GM18858 (cell line): ENCODE data around the gene SHROOM2.

Experiments
- ATAC-seq: cut with Tn5 transposase; IDR thresholded peaks from one replicate; pipeline ENCODE4 v1.9.1; 2021; ENCODE audit not compliant: unreplicated experiment

Gene SHROOM2

DNA sequence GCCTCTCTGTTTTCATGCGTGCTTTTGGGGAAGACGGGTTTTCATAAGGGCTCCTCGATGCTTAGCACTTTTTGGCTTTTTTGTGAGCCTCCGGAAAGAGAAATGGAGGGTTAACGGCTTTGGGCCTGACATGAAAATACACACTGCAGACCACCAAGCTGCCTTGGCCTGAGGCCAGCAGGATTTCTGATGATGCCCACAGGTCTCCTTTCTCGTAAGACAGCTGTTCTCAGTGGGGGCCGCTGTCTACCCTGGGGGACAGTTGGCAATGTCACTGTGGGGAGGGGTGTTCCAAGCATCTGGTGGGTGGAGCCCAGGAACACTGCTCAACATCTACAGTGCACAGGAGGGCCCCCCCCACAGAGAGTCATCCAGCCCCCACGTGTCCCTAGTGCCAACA lies 151.5 kb downstream of the SHROOM2 start:
- no peak for ATAC-seq

DNA sequence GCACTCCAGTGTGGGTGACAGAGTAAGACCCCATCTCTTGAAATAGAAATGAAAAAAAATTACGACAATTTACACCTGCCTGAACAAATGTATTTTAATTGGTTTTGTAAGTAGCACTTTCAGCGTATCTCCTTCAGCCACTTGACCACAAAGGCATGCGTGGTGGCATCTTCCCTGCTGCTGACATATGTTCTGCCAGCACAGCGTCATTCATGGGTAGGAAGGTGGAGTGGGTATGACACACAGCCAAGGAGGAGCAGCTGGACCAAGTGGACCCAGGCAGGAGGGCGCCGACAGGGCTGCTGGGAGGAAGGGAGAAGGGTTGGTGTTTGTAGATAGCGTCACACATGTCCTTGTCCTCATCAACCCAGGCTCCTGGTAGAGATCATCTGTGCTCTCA lies 152.3 kb downstream of the SHROOM2 start:
- no peak for ATAC-seq

DNA sequence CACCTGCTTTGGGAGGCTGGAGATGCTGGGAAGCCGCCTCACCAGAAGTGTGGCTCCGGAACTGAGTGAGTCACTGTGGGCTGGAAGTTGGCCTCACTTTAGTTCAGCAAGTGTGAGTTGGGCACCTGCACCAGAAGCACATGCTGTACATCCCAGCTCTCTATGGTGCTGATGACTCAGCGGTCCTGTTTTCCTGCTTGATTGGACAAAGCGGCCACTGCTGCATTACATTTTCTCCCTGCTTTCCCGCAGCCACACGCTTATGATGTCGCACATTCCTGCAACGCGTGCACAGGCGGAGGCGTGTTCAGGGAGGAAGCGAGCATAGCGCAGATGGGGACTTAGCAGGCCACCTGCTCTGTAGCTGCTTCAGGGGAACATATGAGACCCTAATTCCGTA lies 154.2 kb downstream of the SHROOM2 start:
- no peak for ATAC-seq

DNA sequence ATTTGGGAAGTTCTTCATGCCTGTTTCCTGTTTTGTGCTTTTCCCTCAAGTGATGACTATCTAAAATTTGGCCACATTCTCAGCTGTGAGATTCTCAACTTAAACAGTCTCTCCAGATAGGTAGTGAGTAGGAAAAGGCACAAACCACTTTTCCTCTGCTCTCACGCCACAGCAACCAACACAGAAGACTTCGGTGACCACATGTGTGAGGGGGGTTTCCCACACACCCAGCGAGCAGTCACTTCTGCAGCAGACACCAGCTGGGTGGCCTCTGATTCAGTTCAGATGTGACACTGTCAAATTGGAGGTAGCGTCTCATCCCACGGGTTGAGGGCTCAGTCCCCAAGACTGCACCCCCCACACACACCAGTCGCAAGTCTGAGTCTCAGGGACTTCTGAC lies 155.9 kb downstream of the SHROOM2 start:
- ATAC-seq: peak; percentile 98

DNA sequence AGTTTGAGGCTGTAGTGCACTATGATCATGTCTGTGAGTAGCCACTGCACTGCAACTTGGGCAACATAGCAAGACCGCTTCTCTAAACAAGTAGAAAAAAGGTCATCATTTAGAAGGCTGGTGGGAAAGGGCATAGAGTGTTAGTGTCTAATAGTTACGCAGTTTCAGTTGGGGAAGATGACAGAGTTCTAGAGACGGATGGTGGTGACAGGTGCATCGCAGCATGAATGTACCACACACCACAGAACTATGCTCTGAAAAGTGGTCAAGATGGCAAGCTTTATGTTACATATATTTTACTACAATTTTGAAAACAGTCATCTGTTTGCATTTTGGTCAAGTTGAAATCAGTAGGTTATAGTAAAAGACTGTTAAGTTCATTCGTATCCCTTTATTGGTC lies 157.2 kb downstream of the SHROOM2 start:
- ATAC-seq: no peak

DNA sequence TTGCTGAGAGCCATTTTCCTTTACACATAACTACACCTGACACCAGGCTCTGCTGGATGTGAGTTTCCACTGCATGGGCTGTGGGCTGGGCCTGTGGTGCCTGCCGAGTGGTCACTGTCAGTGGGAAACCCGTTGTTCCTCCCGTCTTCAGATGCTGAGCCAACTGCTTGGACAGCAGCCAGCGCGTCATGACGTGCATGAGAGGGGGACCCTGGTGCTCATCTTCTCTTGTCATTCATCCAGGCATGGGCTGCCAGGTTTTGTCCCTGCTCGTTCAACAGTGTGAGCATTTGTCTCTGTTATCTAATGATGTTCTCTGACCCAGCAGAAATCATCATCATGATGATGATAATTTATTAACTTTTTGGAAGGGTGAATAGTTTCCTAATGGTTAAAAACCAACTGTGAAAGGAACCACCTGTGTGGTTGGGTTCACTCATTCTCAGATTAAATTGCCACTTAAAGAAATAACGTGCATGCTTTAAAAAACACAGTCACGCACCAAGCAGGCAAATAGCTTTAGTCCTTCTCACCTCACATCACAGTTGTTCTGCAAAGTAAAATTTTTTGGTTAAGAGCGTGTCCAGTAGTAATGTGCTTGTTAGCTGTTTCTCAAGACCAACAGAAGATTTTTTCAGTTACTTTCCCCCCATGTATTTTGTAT lies 161.0 kb downstream of the SHROOM2 start:
- no peak for ATAC-seq

DNA sequence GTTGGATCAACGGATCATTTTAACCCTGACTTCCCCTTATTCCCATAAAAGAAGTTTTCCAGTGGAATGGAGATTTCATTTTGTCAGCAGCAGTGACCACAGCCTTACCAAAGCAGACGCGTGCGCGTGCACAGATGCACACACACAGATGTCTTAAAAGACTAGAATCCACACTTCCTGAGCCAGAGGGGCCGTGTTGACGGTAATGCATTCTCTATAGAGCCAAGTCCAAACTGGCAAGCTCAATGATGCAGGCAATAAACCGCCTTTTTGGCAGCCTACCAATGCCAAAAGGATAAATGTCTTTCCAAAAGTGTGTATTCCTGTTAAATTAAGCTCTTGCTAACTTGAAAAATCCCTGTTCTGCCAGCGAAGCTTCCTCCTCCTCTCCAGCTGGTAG lies 162.2 kb downstream of the SHROOM2 start:
- no peak for ATAC-seq

DNA sequence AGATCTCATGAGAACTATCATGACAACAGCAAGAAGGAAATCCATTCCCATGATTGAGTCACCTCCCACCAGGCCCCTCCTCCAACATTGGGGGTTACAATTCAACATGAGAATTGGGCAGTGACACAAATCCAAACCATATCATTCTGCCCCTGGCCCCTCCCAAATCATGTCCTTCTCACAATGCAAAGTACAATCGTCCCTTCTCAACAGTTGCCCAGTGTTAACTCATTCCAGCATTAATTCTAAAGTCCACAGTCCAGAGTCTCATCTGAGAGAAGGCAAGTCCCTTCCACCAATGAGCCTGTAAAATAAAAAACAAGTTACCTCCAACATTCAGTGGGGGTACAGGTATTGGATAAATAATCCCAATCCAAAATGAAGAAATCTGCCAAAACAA lies 166.1 kb downstream of the SHROOM2 start:
- ATAC-seq: no peak

DNA sequence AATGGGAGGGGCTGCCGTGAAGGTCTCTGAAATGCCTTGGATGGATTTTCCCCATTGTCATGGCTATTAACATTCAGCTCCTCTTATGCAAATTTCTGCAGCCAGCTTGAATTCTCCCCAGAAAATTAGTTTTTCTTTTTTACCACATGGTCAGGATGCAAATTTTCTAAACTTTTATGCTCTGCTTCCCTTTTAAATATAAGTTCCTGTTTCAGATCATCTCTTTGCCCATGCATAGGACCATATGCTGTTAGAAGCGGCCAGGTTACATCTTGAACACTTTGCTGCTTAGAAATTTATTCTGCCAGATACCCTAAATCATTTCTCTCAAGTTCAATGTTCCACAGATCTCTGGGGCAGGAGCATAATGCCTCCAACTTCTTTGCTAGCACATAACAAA lies 167.2 kb downstream of the SHROOM2 start:
- ATAC-seq: no peak

DNA sequence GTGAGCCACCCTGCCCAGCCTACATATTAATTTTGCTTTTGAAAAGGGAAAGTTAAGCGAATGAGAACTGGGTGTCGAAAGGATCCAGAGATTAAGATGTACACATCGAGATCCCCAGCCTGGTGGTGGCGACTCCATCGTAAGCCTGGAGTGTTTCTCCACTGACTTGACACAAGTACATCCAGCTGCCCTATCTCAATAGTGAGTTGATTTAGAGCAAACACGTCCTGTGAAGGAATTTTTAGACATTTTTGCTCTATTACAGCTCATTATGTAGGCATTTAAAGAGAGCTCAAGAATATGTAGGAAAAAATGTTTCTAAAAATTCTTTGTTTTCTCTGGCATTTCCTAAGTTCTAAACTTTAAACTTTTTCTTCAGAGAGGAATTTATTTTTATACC lies 169.3 kb downstream of the SHROOM2 start:
- ATAC-seq: no peak

DNA sequence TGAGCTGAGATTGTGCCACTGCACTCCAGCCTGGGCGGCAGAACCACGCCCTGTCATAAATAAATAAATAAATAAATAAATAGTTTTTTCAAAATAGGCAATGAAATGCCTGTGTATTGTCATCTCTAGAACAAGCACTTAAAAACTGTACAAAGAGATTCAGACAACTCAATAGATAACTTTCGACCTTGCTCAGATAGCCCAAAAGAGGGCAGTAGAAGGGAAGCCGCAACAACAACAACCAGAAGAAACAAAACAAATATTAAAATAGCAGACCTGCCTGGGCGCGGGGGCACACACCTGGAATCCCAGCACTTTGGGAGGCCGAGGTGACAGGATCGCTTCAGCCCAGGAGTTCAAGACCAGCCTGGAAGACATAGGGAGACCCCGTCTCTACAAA lies 171.5 kb downstream of the SHROOM2 start:
- ATAC-seq: no peak

DNA sequence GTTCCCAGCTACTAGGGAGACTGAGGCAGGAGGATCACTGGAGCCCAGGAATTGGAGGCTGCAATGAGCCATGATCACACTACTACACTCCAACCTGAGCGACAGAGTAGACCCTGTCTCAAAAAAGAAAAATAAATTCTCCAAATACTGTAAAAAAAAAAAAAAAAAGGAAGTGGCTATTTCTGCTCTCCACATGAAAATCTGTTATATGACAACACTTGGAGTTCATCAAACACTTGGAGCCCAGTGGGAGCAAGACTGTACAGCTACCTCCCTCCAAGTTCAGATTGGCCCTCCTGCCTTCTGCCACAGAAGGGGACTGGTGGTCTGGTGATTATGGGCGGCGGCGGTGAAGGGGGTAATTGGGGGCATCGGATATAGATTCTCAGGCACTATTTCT lies 172.0 kb downstream of the SHROOM2 start:
- no peak for ATAC-seq

DNA sequence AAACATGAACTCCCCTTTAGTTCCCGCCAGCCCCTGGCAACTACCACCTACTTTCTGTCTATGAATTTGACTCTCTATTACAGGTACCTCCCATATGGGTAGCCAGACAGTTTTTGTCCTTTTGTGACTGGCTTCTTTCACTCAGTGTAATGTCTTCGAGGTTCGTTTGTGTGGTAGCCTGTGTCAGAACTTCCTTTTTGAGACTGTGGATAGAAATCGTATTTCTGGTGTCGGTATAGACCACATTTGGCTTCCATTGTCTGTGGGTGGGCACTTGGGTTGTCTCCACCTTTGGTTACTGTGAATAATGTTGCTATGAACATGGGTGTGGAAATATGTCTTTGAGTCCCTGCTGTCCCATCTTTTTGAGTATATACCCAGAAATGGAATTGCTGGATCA lies 175.5 kb downstream of the SHROOM2 start:
- ATAC-seq: no peak

DNA sequence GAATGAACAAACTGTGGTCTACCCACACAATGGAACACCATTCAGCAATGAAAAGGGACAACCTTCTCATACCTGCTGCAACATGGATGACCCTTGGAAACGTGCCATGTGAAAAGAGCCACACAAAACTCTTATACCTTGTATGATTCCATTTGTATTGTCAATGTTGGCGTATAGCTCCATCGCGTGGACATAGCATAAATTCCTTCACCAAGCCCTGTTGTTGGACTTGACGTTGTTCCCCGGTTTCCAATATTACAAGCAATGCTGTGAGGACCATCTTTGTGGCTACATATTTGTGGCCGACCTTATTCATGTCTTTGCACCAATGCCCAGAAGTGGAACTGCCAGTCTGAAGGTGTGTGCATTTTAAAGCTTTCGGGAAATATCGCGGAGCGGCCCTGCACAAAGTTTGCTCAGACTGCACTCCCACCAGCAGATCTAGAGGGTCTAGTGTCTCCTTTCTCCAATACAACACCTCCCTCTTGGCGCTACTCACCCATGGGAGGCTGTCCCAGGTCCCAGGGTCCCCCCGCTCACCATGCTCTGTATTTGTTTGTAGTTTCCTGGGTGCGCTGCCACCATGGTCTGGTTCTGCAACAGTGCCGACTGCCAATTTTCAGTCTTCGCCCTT lies 180.7 kb downstream of the SHROOM2 start, which contains the start of gene CLDN34:
Gene CLDN34 (plus strand): TSS at position 584 of the 634 bp plus-strand sequence. CDS start 0 bp downstream, at position 584.
- no peak for ATAC-seq

DNA sequence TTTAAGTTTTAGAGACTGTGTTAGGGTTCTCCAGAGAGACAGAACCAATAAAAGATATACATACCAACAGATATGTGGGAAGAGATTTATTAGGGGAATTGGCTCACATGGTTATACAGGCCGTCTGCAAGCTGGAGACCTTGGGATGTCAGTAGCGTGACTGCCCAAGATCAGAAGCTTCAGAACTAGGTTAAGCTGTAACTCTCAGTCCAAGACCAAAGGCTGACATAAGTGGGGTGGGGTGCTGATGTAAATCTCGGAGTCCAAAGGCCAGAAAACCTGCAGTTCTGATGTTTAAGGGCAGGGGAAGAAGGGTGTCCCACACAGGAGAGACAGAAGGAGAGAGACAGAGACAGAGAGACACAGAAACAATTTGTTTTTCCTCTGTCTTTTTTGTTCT lies 191.4 kb downstream of the SHROOM2 start:
- ATAC-seq: no peak

DNA sequence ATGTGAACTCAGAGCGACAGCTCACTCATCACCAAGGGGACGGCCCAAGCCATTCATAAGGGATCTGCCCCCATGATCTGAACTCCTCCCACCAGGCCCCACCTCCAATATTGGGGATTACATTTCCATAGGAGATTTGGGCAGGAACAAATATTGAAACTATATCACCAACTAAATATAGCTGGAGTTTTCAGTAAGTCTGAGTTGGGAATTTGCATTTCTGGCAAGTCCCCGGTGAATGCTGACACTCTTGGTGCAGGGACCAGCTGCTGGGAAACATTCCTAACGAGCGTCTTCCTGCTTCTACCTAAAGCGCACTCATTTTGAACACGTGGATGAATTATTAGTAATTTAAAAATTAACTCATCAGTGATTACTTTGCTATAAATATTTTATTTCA lies 194.2 kb downstream of the SHROOM2 start:
- no peak for ATAC-seq

DNA sequence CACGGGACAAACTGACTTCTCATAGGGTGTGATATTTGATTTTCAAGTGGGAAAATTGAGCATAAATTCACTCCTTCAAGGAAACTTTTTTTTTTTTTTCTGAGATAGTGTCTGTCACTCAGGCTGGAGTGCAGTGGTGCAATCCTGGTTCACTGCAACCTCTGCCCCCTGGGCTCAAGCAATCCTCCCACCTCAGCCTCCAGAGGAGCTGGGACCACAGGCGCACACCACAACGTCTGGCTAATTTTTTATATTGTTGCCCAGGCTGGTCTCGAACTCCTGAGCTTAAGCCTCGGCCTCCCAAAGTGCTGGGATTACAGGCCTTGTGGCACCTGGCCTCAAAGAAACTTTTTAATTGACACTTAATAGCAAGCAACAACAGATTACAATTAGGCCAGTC lies 194.7 kb downstream of the SHROOM2 start:
- no peak for ATAC-seq

DNA sequence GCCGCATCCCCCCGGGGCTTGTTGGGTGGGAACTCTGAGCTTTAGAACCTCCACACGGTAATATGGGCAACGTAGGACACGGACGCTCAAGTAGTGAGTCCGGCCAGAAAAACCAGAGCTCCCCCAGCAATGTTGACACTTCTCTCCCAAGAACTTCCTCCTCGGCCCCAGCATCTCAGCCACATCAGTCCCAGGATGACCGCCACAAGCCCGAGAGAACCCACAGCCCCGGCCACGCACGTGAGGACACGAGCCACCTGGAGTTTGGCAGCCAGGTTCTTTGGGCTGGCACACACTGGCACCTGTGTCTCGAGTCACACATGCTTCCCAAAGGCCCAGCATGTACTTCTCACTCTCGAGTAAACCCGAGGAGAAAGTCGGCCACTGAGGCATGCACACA lies 197.2 kb downstream of the SHROOM2 start:
- no peak for ATAC-seq

DNA sequence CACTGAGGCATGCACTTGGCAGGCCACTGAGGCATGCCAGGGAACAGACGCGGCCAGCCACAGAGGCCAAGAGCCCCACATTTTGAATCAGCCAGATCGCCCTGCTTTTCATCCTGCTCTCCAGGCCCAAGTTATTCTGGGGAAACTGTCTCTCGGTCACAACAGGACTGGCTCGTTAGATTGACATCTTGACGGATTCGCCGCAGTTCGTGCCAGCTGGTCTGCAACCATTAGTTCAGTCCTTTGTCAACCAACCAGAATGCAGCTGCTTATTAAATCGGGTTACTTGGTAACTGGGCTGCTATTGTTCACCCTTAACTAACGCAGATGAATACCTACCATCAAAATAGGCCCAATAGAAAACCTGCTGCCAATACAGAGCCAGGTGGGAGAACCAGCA lies 197.6 kb downstream of the SHROOM2 start:
- no peak for ATAC-seq

DNA sequence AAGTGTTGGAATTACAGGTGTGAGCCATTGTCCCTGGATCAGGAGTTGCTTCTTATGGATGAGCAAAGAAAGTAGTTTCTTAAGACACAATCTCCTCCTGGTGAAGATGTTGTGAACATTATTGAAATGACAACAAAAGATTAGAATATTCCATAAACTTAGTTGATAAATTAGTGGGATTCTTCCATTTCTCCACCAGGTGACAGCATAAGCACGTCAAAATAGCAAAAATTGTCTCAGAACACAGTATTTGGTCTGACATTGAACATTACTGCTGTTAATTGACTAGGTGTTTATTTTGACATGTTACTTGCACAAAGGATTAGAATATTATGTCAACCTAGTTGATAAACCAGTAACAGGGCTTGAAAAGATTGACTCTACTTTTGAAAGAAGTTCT lies 202.5 kb downstream of the SHROOM2 start:
- ATAC-seq: no peak

DNA sequence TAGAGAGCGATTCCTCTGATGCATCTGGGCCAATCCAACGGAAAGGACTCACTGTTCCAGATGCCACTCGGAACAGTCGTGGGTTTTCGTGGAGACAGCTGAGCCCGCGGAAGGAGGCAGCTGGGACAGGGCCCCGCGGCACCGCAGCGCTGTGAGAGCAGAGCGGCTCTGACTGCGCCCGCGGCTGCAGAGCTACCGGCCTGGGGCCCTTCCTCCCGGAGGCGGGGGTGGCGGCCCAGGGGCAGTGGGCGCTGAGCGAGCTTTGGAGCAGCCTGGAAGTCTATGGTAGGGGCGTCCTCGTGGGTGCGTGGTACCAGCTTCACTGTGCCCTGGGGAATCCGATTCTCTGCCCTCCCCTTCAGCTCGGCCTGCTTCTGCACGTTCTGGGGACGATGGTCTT lies 205.8 kb downstream of the SHROOM2 start:
- no peak for ATAC-seq

DNA sequence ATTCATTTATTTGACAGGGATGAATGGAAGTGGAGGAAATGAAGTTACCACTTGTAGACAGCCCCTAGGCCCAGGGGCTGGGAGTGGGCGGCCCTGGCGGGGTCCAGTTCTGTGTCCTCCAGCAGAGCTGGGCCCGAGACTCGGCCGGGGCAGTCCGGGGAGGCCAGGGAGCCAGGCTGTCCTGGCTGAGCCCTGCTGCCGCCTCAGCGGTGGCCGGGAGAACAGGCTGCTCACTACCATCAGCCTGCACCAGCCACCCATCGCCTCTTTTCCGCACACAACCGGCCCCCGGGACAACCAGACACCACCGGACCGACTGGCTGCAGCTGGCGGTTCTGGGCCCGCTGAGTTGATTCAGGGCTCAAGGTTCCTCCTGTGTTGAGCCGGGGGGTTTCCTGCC lies 206.5 kb downstream of the SHROOM2 start:
- ATAC-seq: no peak

DNA sequence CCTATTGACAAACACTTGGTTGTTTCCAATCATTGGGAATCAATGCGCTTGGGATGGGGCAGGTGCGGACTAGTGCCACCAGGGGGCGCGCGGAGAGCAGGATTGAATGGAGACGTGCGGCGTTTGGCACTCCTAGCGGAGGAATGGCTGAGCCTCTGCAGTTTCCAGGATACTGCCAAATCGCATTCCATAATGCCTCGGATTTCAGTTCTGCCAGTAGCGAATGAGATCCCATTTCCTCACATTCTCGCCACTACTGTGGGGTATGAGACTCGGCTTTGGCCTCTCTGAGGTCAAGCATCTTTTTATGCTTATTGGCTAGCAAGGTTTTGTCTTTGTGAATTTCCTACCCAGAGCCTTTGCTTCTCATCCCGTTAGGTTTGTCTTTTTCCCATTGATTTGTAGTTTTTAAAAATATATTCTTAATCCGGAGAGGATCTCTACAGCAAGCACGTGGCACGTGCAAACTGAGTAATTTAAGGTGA lies 209.7 kb downstream of the SHROOM2 start:
- ATAC-seq: peak; percentile 61
